ENCODE data around the gene TMEM186. TPM values are rescaled to one million over a fixed set of nuclear protein-coding genes. Genes with fewer than 3 reads are reported as not detected.
"Not testable (repeated sequence)": the region's sequence is repeated elsewhere in the genome, so short reads cannot be mapped to it uniquely, and the experiment has no call there.

Gene TMEM186
- total and polyA plus RNA-seq, 4 donors, result 5.7 to 10.3 (median 7.3) TPM

DNA sequence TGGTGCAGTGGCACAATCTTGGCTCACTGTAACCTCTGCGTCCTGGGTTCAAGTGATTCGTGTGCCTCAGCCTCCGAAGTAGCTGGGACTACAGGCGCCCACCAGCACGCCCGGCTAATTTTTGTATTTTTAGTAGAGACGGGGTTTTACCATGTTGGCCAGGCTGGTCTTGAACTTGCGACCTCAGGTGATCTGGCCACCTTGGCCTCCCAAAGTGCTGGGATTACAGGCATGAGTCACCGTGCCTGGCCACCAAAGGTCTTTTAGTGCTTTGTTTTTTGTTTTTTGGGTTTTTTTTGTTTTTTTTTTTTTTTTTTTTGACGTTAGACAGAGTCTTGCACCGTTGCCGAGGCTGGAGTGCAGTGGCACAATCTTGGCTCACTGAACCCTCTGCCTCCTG lies 6.3 kb upstream of the TMEM186 start:
- 84 to 86% methylated on average over 12 of the region's 12 CpGs for WGBS, 2 donors
- intact Hi-C loops (cut with DNase I); DNase-seq; H3K9me3 ChIP-seq (ENCODE audit: control insufficient read depth, low read length); H3K4me3 ChIP-seq (ENCODE audit: low read length in 2 of 2); H3K27me3 ChIP-seq (ENCODE audit: control insufficient read depth in 1 of 2, insufficient read depth in 2 of 2, low read length in 1 of 2); H3K4me1 ChIP-seq (ENCODE audit: control insufficient read depth in 1 of 2, insufficient read depth in 2 of 2, low read length in 2 of 2); H3K27ac ChIP-seq (ENCODE audit: low read depth in 1 of 2, low read length in 2 of 2); ATAC-seq (ENCODE audit: low FRiP score): not testable (repeated sequence)
- peaks cover 10 to 12% of the 10 kb centered on the region in 2 donors for H3K36me3 ChIP-seq (ENCODE audit: control insufficient read depth in 1 of 2, insufficient read depth in 2 of 2, low read length in 1 of 2)

DNA sequence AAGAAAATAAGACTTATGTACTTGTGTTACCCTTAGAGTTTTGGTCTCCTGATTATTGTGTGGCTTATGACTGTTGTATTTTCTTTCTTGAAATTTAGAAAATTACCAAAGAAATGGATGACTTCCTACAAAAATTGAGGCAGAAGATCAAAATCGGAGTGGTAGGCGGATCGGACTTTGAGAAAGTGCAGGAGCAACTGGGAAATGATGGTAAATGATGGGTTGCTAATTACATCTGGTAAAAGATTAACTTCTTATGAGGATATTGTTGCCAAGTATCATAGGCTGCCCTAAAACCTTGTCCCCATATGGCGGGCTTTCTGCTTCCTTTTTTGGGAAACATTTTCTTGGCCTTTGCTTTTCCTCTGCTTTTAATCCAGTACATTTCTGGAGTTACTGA lies 4.3 kb upstream of the TMEM186 start:
- Histone ChIP-seq H3K9me3 (ENCODE audit: control insufficient read depth, low read length) (no peaks in the 10 kb centered on the region), H3K4me1 (ENCODE audit: control insufficient read depth in 1 of 2, insufficient read depth in 2 of 2, low read length in 2 of 2) (peaks cover 0 to 2% of the 10 kb centered on the region in 2 donors), H3K36me3 (ENCODE audit: control insufficient read depth in 1 of 2, insufficient read depth in 2 of 2, low read length in 1 of 2) (peaks cover 6 to 7% of the 10 kb centered on the region in 2 donors), H3K27ac (ENCODE audit: low read depth in 1 of 2, low read length in 2 of 2) (no peak overlapping the region), H3K27me3 (ENCODE audit: control insufficient read depth in 1 of 2, insufficient read depth in 2 of 2, low read length in 1 of 2) (no peaks in the 10 kb centered on the region), H3K4me3 (ENCODE audit: low read length in 2 of 2) (no peak overlapping the region)
- ATAC-seq (ENCODE audit: low FRiP score) (no peak), DNase-seq (no peak)
- intact Hi-C loops (cut with DNase I), result no loop called here
- WGBS, 2 donors, result 86 to 87% methylated on average over 4 of the region's 4 CpGs

DNA sequence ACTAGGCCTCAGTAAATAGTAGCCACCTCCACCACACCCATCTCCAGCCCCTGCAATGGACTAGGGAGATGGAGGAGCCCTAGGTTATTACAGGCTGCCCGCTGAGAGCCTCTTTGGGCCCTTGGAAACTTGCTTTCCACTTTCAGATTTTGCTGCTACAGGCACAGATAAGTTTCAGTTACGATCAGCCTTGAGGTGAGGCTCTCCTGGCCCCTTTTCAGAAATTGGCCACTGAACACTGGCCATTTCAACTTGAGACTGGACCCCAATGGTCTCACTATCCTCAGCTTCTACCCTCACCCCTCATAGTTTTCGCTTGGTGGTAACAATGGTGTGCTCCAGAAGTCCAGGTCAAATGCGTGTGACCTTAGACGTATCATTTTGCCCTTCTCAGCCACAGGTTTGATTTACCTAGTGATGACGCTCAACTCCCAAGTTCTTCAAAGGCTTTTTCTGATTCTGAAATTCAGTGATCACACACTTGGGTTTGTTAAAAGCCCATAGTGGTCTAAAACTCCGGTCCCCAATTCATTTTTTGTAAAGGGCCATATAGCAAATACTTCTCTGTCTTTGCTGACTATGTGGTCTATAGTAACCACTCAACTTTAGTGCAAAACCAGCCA lies 1.2 kb upstream of the TMEM186 start:
- Histone ChIP-seq H3K27me3 (ENCODE audit: control insufficient read depth in 1 of 2, insufficient read depth in 2 of 2, low read length in 1 of 2) (no peaks in the 10 kb centered on the region), H3K9me3 (ENCODE audit: control insufficient read depth, low read length) (no peaks in the 10 kb centered on the region), H3K36me3 (ENCODE audit: control insufficient read depth in 1 of 2, insufficient read depth in 2 of 2, low read length in 1 of 2) (peaks cover 0 to 4% of the 10 kb centered on the region in 2 donors), H3K4me1 (ENCODE audit: control insufficient read depth in 1 of 2, insufficient read depth in 2 of 2, low read length in 2 of 2) (peaks cover 0 to 2% of the 10 kb centered on the region in 2 donors), H3K27ac (ENCODE audit: low read depth in 1 of 2, low read length in 2 of 2) (no peak overlapping the region), H3K4me3 (ENCODE audit: low read length in 2 of 2) (peak overlapping the region; percentile 77 to 94)
- 43 to 45% methylated on average over 7 of the region's 7 CpGs for WGBS, 2 donors
- DNase-seq (no peak), ATAC-seq (ENCODE audit: low FRiP score) (no peak)
- intact Hi-C loops (cut with DNase I), result loop anchor here (5.0 to 10.0 kb wide), 3 partner anchors 69 to 126 kb away; partner anchors contain the start of genes ABAT (in 2 of the 2) and CARHSP1 (in 1 of the 2)

DNA sequence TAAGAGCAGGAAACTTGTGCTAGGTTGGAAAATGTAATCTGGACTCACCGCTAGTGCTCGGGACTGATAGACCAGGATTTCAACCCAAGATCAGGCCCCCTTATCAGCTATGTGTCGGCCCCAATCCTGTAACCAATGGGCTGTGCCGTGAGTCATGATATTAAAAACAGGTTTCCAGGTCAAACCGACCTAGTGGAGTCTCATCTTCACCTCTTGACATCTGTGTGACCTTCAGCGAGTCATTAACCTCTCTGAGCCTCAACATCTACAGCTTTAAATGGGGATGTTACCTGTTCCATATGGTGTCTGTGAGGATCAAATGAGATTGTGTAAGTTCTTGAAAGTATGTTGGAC lies 712 bp upstream of the TMEM186 start:
- peaks cover 0 to 4% of the 10 kb centered on the region in 2 donors for H3K36me3 ChIP-seq (ENCODE audit: control insufficient read depth in 1 of 2, insufficient read depth in 2 of 2, low read length in 1 of 2)
- no peaks in the 10 kb centered on the region for H3K27me3 ChIP-seq (ENCODE audit: control insufficient read depth in 1 of 2, insufficient read depth in 2 of 2, low read length in 1 of 2)
- ATAC-seq (ENCODE audit: low FRiP score) (no peak), DNase-seq (no peak)
- peak overlapping the region; percentile 77 to 94 for H3K4me3 ChIP-seq (ENCODE audit: low read length in 2 of 2)
- 1% methylated on average over 6 of the region's 6 CpGs for WGBS, 2 donors
- intact Hi-C loops (cut with DNase I), result loop anchor here (5.0 to 10.0 kb wide), 3 partner anchors 69 to 126 kb away; partner anchors contain the start of genes ABAT (in 2 of the 2) and CARHSP1 (in 1 of the 2)
- H3K4me1 ChIP-seq (ENCODE audit: control insufficient read depth in 1 of 2, insufficient read depth in 2 of 2, low read length in 2 of 2), result peaks cover 0 to 2% of the 10 kb centered on the region in 2 donors
- no peaks in the 10 kb centered on the region for H3K9me3 ChIP-seq (ENCODE audit: control insufficient read depth, low read length)
- H3K27ac ChIP-seq (ENCODE audit: low read depth in 1 of 2, low read length in 2 of 2), result peak overlapping the region in 1 of 2 donors; percentile 42

DNA sequence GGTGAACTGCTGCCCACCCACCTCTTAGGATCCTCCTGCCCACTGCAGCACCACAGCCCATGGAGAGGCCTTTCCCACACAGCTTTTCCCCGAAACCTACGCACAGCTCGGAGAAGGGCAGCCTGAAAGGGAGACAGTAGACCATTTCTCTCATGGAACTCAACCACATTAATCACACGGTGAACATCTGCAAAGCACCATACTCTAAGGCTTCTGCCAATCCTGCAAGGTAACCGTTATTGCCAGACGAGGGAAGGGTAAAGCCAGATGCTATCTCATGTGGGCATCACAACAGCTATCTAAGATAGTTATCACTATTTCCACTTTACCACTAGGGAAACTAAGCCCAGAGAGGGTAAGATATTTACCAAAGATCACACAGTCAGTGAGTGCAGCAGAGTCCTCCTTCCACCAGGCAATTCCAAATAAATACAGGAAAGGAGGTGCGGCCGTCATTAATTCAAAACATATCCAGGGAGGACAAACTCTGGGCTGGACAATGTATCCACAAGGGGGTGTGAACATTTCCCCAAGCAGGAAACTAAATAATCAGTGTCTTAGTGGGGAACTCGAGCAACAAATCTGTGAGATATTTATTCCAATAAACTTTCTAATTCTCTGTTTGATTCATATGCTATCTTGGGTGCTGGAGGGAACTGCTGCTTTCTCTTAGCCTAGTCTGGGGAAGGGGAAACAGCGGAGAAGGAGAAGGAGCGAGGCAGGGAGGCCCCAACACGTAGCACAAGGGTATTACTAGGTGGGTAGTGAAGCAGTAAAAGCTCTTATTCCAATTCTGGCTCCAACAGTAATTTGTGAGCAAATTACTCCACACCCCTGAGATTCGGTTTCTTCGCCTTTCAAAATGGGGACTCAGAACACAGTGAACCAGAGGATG lies 723 bp downstream of the TMEM186 start:
- H3K4me1 ChIP-seq (ENCODE audit: control insufficient read depth in 1 of 2, insufficient read depth in 2 of 2, low read length in 2 of 2), result peaks cover 0 to 2% of the 10 kb centered on the region in 2 donors
- DNase-seq (no peak), ATAC-seq (ENCODE audit: low FRiP score) (no peak)
- H3K27me3 ChIP-seq (ENCODE audit: control insufficient read depth in 1 of 2, insufficient read depth in 2 of 2, low read length in 1 of 2), result no peaks in the 10 kb centered on the region
- H3K27ac ChIP-seq (ENCODE audit: low read depth in 1 of 2, low read length in 2 of 2), result peak overlapping the region in 1 of 2 donors; percentile 45
- intact Hi-C loops (cut with DNase I), result loop anchor here (2.0 to 10.0 kb wide), 5 partner anchors 71 to 228 kb away; partner anchors contain the start of genes ABAT (in 2 of the 2) and CARHSP1 (in 2 of the 2)
- no peaks in the 10 kb centered on the region for H3K36me3 ChIP-seq (ENCODE audit: control insufficient read depth in 1 of 2, insufficient read depth in 2 of 2, low read length in 1 of 2)
- peak overlapping the region; percentile 63 to 86 for H3K4me3 ChIP-seq (ENCODE audit: low read length in 2 of 2)
- 43 to 44% methylated on average over 14 of the region's 14 CpGs for WGBS, 2 donors
- no peaks in the 10 kb centered on the region for H3K9me3 ChIP-seq (ENCODE audit: control insufficient read depth, low read length)

DNA sequence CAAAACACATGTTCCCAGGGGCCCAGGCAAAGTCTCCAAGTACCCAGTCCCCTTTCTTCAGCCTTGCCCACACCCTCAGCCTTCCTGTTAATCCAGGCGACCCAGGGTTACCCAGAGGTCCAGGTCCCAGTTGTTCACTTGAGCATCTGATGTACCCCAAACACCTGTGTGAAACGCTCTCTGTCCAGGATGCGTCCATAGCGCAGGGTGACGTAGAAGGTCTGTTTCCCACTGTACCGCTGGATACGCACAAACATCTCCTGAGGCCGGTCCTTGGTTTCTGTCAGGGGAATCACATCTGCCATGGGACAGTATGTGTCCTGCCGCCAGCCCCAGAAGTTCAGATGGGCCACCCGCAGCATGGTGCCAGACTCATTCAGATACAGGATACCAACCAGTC lies 1.6 kb downstream of the TMEM186 start:
- no peak for ATAC-seq (ENCODE audit: low FRiP score)
- intact Hi-C loops (cut with DNase I), result loop anchor here (2.0 to 10.0 kb wide), 5 partner anchors 71 to 227 kb away; partner anchors contain the start of genes ABAT (in 2 of the 2) and CARHSP1 (in 2 of the 2)
- Histone ChIP-seq H3K4me1 (ENCODE audit: control insufficient read depth in 1 of 2, insufficient read depth in 2 of 2, low read length in 2 of 2) (peaks cover 0 to 2% of the 10 kb centered on the region in 2 donors), H3K27ac (ENCODE audit: low read depth in 1 of 2, low read length in 2 of 2) (no peak overlapping the region), H3K27me3 (ENCODE audit: control insufficient read depth in 1 of 2, insufficient read depth in 2 of 2, low read length in 1 of 2) (no peaks in the 10 kb centered on the region), H3K36me3 (ENCODE audit: control insufficient read depth in 1 of 2, insufficient read depth in 2 of 2, low read length in 1 of 2) (no peaks in the 10 kb centered on the region), H3K4me3 (ENCODE audit: low read length in 2 of 2) (no peak overlapping the region), H3K9me3 (ENCODE audit: control insufficient read depth, low read length) (no peaks in the 10 kb centered on the region)
- WGBS, 2 donors, result 92 to 95% methylated on average over 10 of the region's 10 CpGs
- DNase-seq, result no peak

DNA sequence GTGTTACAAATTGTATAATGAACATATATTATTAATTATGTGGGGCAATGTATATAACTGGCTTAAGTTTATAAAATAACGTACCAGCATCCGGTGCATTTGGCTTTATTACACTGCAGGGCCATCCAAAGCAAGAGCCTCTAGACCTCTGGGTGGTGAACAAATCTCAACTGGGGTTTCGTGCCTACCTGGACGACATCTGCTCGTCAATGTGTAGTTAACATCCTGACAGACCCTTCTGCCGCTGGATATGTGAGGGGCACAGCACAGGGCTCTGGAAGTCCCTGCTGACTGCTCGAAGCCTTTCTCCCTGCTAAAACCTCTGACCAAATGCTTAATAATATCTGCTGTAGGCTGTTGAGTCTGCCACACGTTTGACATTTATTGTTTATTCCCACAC lies 2.3 kb downstream of the TMEM186 start:
- Histone ChIP-seq H3K27me3 (ENCODE audit: control insufficient read depth in 1 of 2, insufficient read depth in 2 of 2, low read length in 1 of 2) (no peaks in the 10 kb centered on the region), H3K9me3 (ENCODE audit: control insufficient read depth, low read length) (no peaks in the 10 kb centered on the region), H3K4me3 (ENCODE audit: low read length in 2 of 2) (no peak overlapping the region), H3K4me1 (ENCODE audit: control insufficient read depth in 1 of 2, insufficient read depth in 2 of 2, low read length in 2 of 2) (peaks cover 0 to 2% of the 10 kb centered on the region in 2 donors), H3K27ac (ENCODE audit: low read depth in 1 of 2, low read length in 2 of 2) (no peak overlapping the region), H3K36me3 (ENCODE audit: control insufficient read depth in 1 of 2, insufficient read depth in 2 of 2, low read length in 1 of 2) (no peaks in the 10 kb centered on the region)
- intact Hi-C loops (cut with DNase I), result loop anchor here (5.0 to 10.0 kb wide), 3 partner anchors 72 to 123 kb away; partner anchors contain the start of genes ABAT (in 2 of the 2) and CARHSP1 (in 1 of the 2)
- DNase-seq (no peak), ATAC-seq (ENCODE audit: low FRiP score) (no peak)
- WGBS, 2 donors, result 89 to 90% methylated on average over 8 of the region's 8 CpGs

DNA sequence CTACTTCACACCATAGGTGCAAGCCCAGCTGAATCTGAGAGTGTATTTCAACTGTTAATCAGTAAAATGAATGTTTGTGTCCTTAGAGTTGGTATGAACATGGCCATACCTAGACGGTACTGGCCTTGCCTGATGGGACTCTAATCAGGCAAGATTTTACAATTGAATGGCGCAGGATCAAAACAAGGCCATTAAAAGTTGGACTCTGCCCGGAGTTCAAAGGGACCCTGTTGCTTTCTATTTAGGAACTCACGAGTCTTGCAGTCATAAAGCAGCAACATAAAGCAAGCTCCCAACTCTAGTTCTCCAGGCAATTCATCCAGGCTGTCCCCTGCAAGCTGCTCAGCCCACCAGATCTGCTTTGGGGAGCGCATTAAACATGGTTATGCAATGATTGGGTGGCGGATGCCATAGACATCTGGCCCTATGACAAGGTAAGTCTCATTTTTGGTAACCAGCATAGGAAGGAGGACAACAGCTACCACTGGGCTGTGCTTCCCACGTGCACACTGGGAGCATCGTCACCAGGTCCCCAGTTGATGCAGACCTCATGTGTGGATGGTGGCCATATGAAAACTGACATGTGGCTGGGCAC lies 8.8 kb downstream of the TMEM186 start:
- H3K9me3 ChIP-seq (ENCODE audit: control insufficient read depth, low read length), result no peaks in the 10 kb centered on the region
- no peak overlapping the region for H3K4me3 ChIP-seq (ENCODE audit: low read length in 2 of 2)
- intact Hi-C loops (cut with DNase I), result no loop called here
- 69 to 77% methylated on average over 8 of the region's 8 CpGs for WGBS, 2 donors
- DNase-seq (no peak), ATAC-seq (ENCODE audit: low FRiP score) (no peak)
- no peak overlapping the region for H3K27ac ChIP-seq (ENCODE audit: low read depth in 1 of 2, low read length in 2 of 2)
- no peaks in the 10 kb centered on the region for H3K4me1 ChIP-seq (ENCODE audit: control insufficient read depth in 1 of 2, insufficient read depth in 2 of 2, low read length in 2 of 2)
- no peaks in the 10 kb centered on the region for H3K36me3 ChIP-seq (ENCODE audit: control insufficient read depth in 1 of 2, insufficient read depth in 2 of 2, low read length in 1 of 2)
- H3K27me3 ChIP-seq (ENCODE audit: control insufficient read depth in 1 of 2, insufficient read depth in 2 of 2, low read length in 1 of 2), result no peaks in the 10 kb centered on the region

Data from aorta (tissue), 5 donors.